ENCODE results near the gene CIDEC. TPM values are rescaled to one million over a fixed set of nuclear protein-coding genes. Genes with fewer than 3 reads are reported as not detected.

CIDEC gene
- total and polyA plus RNA-seq, 9 of the 15 experiments (the other 6 are each of a cell fraction or from before 2014, with no cell fraction given) = not detected

GRCh38 chr3:9826815-9827573 is 53.1 kb downstream of the CIDEC start:
- CTCF ChIA-PET (ENCODE audit: low intra/inter-chr PET ratio) = no interaction called here
- POLR2A ChIA-PET = interaction anchor here (0.6 to 3.2 kb wide), 7 partner anchors 9 to 41 kb away, joined by 3 to 18 read pairs (median 4); partner anchors contain the start of genes ARPC4 and TADA3
- no peaks in the 10 kb centered on the region; the same call in 1 of the 2 replicates for H4K20me1 ChIP-seq (replicated peaks; ENCODE audit: control insufficient read depth, insufficient read depth, low read length)
- H3K9me3 ChIP-seq (replicated peaks; ENCODE audit: control insufficient read depth, insufficient read depth, low read depth, low read length) = no peaks in the 10 kb centered on the region
- H3K4me2 ChIP-seq (ENCODE audit: insufficient read depth, low read length) = no peak overlapping the region
- 0 out of 4 replicates have a peak overlapping the region, but pooled peaks of 1 of the 2 experiments have one; percentile 1 for H3K9ac ChIP-seq (ENCODE audit: insufficient read depth in 1 of 2, low read depth in 2 of 2, low read length in 2 of 2)
- ATAC-seq = peak; percentile 88
- DNase-seq (ENCODE audit: extremely low read depth in 1 of 4, low spot score in 3 of 4) = peak in 2 of 4 experiments; percentile 33 to 62
- peaks cover 54% of the 10 kb centered on the region for H3K36me3 ChIP-seq (ENCODE audit: control insufficient read depth, insufficient read depth, low read length)
- no peaks in the 10 kb centered on the region for H3K27me3 ChIP-seq (ENCODE audit: control insufficient read depth in 2 of 2, insufficient read depth in 2 of 2, low read length in 2 of 2)
- WGBS (ENCODE audit: insufficient coverage, low coverage, missing lambda C conversion rate) = 88% methylated on average over 20 of the region's 20 CpGs
- peak; percentile 40 for FAIRE-seq
- in situ Hi-C loops (cut with MboI) = loop anchor here (25.0 kb wide), 1 partner anchor 910 kb away; no protein-coding TSS in a partner anchor
- no peaks in the 10 kb centered on the region for H3K79me2 ChIP-seq (ENCODE audit: control insufficient read depth, insufficient read depth, low read length)
- intact Hi-C loops (cut with micrococcal nuclease) = no loop called here
- no peak overlapping the region for H2AFZ ChIP-seq (ENCODE audit: low read depth, low read length)
- no peak overlapping the region for H3K4me3 ChIP-seq
- H3K27ac ChIP-seq (ENCODE audit: extremely low read depth, low read depth, low read length) = no peak overlapping the region
- peaks cover 0 to 11% of the 10 kb centered on the region in 2 experiments; a peak in 2 of 5 replicates for H3K4me1 ChIP-seq (replicated peaks in 1 of 2; ENCODE audit: control insufficient read depth in 2 of 2, insufficient read depth in 2 of 2, low read length in 2 of 2)
- BruUV-seq (replicated peaks) = no TSS peak
- peaks cover 4% of the 10 kb centered on the region for H3K9me1 ChIP-seq (ENCODE audit: control insufficient read depth, insufficient read depth, low read length)
- TF ChIP-seq ZNF696 (CRISPR knock-in tag; conservative IDR thresholded peaks at IDR 0.05) (no peak), PHF8 (IDR thresholded peaks at IDR 0.05; ENCODE audit: borderline replicate concordance, low read length) (no peak), E2F5 (CRISPR knock-in tag; IDR thresholded peaks at IDR 0.05) (no peak), MEIS2 (IDR thresholded peaks at IDR 0.05; ENCODE audit: partially characterized antibody) (no peak), SMAD1 (IDR thresholded peaks at IDR 0.05; ENCODE audit: low read depth, low read length, partially characterized antibody) (no peak), SMARCB1 (IDR thresholded peaks at IDR 0.05; ENCODE audit: insufficient read length, low read depth) (no peak), KLF16 (IDR thresholded peaks at IDR 0.05) (0 out of 2 replicates have a peak, but pooled peaks have one; percentile 5), ZEB2 (IDR thresholded peaks at IDR 0.05) (no peak), CHD2 (IDR thresholded peaks at IDR 0.05; ENCODE audit: low read depth, low read length) (no peak), ZNF780A (CRISPR knock-in tag; IDR thresholded peaks at IDR 0.05) (no peak), EP400 (IDR thresholded peaks at IDR 0.05) (no peak), TCFL5 (CRISPR knock-in tag; conservative IDR thresholded peaks at IDR 0.05) (no peak), STAG1 (CRISPR knock-in tag; IDR thresholded peaks at IDR 0.05; ENCODE audit: borderline replicate concordance) (peak; percentile 51; the same call in 1 of the 2 replicates), ZHX1 (conservative IDR thresholded peaks at IDR 0.05; ENCODE audit: low read length) (no peak), SMC3 (conservative IDR thresholded peaks at IDR 0.05; ENCODE audit: insufficient read depth, low read depth, low read length) (0 out of 2 replicates have a peak, but pooled peaks have one; percentile 24), KAT8 (IDR thresholded peaks at IDR 0.05; ENCODE audit: low read depth) (no peak), ZBTB17 (CRISPR knock-in tag; IDR thresholded peaks at IDR 0.05) (no peak), ZFP91 (CRISPR knock-in tag; IDR thresholded peaks at IDR 0.05) (no peak)
